HG02852 (cell line): ENCODE data around the gene BORCS5.
"Not testable (repeated sequence)": the region's sequence is repeated elsewhere in the genome, so short reads cannot be mapped to it uniquely, and the experiment has no call there.

ENCODE experiments used
- ATAC-seq: cut with Tn5 transposase; IDR thresholded peaks from one replicate; pipeline ENCODE4 v1.9.1; 2021; ENCODE audit warnings: mild to moderate bottlenecking, moderate library complexity; ENCODE audit not compliant: unreplicated experiment

BORCS5 gene

DNA sequence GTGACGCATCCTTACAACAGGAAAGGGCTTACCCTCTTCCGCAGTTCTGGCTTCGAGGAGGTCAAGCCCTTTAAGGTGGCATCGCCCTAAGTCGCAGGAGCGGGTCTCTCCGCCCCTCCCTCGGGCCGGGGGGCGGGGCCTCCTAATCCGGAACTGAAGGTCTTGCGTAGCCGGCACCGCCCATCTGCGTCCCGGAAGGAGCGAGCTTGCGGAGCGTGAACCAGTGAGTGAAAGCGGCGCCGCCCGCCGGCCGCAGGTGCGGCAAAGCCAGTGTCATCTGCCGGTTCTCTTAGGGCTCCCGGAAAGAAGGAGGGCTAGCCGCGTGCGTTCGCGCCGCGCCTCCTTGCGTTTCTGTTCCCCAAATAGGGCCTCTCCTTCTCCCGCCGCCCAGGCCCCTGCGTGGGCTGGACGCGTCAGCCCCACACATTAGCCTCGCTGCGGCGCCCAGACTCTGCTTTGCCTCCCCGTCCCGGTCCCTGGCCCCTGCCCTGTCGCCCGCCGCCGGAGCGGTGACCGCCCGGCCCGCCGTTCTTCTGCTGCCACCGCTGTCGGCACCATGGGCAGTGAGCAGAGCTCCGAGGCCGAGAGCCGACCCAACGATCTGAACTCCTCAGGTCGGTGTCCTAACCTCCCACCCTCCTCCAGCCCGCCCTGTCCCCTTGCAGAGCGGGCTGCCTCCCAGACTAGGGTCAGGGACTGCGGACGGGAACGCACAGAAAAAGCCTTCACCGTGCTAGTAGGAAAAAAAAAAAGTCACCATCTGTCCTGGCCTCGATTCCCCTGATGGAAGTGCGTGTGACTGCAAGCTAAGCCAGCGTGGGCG, at the start of gene BORCS5:
Gene BORCS5, plus strand, starts transcription at position 183 of the 823 bp plus-strand sequence. Its CDS starts 374 bp downstream, at position 557.
- ATAC-seq: peak; percentile 92

DNA sequence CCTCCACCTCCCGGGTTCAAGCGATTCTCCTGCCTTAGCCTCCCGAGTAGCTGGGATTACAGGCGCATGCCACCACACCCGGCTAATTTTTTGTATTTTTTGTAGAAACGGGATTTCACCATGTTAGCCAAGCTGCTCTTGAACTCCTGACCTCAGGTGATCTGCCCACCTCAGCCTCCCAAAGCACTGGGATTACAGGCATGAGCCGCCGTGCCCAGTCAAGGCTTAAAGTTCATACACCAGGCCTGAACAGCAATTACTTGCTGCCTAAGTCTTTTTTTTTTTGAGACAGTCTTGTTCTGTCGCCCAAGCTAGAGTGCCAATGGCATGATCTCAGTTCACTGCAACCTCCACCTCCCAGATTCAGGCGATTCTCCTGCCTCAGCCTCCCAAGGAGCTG, 46.2 kb upstream of the BORCS5 start:
- ATAC-seq: not testable (repeated sequence)

DNA sequence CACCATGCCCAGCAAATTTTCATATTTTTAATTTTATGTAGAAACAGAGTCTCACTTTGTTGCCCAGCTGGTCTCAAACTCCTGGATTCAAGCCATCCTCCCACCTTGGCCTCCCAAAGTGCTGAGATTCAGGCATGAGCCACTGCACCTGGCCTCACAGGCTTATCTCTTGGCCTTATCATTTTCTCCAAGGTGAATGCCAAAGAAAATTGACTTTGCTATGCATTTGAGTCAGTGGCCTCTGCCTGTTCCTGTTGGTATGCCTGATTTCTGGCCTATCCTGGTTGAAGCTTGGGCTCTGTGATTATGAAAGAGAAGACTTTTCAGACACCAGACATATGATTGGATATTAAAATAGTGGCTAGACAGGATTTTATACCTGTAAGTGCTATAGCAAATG, 41.0 kb upstream of the BORCS5 start:
- ATAC-seq: no peak

DNA sequence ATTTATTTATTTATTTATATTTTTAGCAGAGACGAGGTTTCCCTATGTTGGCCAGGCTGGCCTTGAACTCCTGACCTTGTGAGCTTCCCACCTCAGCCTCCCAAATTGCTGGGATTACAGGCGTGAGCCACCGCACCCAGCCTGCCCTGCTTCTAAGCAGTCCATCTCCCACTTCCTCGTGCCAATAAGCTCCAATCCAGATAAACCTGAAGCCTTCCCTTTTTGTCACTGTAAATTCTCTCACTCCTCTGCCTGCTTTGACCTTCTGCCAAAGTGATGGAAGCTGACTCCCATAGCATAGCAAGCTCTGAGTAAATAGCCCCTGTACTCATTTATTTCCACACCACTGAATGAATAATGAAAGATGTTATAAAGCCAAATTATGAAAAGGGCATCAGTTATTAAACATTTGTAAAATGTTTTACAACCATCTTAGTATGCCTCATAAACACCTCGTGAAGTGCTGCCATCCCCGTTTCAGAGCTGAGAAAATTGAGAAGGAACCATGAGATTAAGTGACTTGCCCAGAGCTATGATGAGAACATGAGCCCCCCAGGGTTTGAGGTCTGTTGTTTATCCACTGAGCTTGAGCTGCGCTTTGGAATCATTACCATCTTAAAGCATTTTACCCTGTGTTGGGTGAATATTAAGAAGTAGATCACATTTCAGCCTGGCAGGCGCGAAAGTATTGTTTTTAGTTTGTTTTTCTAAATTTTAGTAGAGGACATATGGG, 37.3 kb upstream of the BORCS5 start:
- no peak for ATAC-seq

DNA sequence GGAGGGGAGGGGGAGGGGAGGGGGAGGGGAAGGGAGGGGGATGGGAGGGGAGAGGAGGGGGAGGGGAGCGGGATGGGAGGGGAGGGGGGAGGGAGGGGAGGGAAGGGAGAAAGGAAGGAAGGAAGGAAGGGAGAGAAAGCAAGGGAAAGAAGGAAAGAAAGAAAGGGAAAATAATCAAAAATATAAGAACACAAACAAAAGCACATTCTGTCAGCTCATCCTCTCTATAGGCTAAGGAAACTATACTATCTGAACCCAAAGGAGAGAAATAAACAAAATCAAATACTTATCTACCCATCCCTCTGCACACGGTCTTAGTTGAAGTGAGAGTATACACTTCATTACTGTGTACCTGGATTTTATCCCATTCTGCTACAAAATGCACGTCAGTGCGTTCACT, 33.8 kb upstream of the BORCS5 start:
- ATAC-seq: no peak

DNA sequence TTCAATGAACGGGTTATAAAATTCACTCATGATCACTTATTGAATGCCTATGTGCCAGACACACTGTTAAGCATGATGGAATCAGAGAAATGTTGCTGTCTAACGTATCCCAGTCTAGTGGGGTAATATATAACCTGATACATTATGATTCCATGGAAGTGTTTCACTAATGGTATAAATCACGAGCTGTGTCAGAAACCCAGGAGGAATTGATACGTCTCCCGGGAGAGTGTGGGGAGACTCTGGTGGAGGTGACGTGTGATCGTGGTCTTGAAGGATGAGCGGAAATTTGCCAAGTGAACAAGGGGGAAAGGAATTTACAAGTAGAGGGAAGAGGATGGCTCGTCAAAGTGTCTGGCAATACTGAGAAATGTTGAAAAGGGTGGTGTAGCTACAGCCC, 33.3 kb upstream of the BORCS5 start:
- no peak for ATAC-seq

DNA sequence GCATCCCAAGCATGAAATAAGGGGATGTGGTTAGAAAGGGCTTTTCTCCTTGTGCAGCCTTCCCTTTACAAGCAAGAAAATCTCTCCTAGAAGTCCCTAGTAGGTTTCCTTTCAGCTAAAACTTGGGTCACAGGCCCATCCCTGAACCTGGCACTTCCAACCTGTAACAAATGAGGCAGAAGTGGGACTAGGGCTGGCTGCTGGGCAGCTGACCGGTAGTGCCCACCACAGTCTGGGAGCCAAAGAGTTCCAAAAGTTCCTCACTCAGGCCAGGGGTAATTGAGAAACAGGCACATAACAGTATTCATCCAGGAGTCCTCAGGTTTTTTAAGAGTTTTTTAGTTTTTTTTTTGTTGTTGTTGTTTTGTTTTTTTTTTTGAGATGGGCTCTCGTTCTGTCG, 30.6 kb upstream of the BORCS5 start:
- ATAC-seq: no peak

DNA sequence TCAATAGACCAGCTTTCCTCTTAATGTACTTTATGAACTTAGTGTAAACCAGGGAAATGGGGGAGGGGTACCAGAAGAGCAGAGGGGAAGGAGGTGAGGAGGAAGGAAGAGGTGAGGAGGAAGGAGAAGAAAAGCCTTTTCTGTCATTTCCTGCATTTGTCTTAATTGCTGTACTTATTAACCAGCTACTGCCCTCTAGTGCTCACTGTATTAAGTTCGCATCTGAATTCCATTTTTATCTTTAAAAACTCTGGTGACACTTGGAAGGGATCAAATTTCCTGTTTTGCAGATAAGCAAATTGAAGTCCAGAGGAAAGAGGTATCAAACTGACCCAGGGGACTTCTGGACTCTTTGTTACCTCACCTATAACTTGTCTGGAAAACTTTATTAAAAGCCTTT, 29.1 kb upstream of the BORCS5 start:
- no peak for ATAC-seq

DNA sequence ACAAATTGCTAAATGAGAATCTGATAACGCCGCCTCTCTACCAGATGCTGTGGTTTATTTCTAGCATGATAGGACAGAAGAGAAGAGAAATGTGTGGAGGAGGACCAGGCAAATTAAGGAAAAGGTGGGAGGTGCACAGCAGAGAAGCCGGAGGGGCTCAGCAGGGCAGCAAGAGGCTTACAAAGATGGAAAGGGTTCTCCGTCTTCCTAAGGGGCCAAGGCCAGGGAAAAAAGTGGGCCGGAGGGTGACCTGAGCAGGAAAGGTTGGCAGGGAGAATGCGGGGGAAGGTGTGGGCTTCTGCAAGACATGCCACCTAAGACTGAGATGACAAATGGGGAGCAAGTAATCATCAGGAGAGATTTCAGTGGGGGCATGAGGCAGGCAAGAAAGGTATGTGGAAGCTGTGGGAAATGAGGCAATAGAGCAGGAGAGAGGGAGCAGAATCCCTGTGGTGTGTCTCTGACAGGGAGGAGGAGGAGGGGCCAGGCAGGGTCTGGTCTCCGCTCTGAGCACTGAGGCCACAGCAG, 25.6 kb upstream of the BORCS5 start:
- ATAC-seq: no peak

DNA sequence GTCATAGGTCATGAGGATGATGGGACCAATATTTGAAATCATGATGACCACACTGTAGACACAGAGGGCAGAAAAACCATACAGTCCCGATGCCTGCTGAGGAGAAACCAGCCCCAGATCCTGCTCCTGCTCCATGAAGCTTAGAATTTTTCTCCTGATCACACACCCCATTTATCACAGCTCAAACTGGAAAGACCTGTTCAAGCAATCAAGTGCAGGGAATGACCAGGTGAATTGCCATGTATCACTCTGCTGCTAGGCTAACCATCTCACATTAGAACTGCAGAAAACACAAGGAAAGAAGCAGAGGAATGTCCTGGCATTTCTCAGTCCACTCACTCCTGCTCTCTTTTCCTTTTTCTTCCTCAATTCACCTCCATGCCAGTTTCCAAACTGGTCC, 25.0 kb upstream of the BORCS5 start:
- ATAC-seq: no peak

DNA sequence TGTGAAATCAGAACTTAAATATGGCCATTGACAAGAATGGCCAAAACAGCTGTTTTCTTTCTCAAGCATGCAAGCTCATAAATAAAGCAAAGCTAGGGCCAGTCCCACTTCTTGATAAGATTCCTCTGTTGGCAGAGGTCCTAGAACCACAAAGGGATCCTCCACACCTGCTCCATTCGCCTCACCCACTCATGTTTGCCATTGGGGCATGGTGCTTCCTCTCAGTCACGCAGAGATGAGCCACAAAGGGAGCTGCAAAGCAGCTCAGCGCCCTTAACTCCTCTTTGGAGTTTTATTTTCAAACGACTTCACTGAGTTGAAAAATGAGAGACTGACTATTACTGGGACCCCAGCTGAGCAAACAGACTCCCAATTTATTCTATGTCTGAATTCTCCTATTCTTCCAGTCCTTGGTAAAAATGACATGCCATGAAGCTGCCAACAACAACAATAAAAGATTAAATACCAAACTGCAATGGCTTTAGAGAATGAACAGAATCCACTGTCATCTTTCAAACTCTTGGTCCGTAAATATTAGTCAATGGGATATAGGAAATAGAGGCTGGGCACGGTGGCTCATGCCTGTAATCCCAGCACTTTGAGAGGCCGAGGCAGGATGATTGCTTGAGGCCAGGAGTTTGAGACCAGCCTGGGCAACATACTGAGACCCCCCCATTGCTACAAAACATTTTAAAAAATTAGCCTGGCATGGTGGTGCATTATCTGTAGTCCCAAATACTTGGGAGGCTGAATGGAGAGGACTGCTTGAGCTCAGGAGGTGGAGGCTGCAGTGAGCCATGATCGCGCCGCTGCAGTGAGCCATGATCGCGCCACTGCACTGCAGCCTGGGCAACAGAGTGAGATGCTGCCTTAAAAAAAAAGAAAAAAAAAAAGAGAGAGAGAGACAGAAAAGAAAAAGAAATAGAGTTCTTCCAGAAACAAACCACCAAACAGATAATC, 23.2 kb upstream of the BORCS5 start:
- no peak for ATAC-seq

DNA sequence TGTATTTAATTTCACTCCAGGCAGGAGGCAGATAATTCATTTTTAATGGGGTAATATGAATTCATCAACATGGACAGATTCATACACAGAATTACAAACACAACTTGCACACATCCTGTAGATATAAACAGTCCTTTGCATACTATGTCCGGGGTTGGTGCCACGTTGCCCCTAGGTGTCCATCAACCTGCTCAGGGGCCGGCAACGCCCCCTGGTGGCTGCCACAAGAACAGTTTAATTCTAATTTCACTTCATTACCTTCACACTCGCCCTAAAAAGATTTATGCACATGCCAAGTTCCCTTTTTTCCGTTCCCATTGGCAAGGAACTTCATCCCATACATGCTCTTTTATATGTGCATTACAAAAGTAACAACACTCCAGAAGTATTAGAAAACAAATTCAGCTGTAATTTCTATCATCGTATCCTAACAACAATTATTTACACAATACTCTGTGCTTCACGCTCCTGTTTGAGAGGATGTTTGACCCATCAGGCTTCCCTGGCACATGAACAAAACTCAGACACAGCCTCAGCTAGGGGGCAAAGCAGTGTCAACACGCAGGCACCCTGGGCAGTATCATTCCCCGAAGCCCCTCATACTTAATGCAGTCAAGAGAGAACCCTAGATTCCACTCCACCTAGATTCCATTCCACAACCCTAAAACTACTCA, 22.4 kb upstream of the BORCS5 start:
- ATAC-seq: no peak

DNA sequence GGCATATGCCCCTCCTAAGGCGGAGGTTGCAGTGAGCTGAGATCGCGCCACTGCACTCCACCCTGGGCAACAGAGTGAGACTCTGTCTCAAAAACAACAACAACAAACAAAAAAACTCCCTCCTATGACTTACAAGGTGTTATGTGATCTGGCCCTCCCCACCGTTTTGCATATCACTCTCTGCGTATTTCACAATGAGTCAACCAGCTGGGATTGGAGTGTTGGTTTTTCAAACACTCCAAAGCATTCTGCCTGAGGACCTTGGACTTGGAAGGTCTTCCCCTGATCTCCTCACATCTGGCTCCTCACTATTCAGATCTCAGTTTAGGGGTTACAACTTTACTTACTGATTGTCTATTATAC, 20.8 kb upstream of the BORCS5 start:
- peak; percentile 71 for ATAC-seq

DNA sequence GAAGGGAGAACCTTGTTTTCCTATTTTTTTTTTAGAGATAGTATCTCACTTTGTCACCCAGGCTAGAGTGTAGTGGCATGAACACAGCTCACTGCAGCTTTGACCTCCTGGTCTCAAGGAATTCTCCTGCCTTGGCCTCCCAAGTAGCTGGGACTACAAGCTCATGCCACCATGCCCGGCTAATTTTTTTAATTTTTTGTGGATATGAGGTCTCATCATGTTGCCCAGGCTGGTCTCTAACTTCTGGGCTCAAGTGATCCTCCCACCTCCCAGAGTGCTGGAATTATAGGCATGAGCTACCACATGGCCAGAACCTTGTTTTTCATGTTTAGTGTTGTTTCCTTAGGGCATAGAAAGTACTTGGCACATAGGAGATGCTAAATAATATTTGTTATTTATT, 20.4 kb upstream of the BORCS5 start:
- no peak for ATAC-seq

DNA sequence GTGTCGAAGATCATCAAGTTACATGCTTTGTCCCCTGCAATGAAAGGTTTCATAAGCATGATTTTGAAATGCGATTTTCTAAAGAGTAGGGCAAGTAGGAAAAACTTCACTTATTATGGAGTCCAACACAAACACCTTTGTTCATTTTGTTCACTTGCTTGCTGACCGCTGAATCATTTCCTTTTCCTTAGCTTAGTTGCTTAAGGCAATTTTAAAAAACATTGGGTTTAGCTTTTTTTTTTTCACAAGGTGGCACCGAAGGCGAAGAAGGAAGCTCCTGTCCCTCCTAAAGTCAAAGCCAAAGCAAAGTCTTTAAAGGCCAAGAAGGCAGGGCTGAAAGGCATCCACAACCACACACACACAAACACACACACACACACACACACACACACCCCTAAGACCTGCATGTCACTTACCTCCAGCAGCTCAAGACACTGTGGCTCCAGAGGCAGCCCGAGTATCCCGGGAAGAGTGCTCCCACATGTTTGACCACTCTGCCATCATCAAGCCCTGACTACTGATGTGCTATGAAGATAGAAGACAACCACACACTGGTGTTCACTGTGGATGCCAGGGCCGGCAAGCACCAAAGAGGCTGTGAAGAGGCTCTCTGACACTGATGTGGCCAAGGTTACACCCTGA, 18.2 kb upstream of the BORCS5 start:
- ATAC-seq: no peak

DNA sequence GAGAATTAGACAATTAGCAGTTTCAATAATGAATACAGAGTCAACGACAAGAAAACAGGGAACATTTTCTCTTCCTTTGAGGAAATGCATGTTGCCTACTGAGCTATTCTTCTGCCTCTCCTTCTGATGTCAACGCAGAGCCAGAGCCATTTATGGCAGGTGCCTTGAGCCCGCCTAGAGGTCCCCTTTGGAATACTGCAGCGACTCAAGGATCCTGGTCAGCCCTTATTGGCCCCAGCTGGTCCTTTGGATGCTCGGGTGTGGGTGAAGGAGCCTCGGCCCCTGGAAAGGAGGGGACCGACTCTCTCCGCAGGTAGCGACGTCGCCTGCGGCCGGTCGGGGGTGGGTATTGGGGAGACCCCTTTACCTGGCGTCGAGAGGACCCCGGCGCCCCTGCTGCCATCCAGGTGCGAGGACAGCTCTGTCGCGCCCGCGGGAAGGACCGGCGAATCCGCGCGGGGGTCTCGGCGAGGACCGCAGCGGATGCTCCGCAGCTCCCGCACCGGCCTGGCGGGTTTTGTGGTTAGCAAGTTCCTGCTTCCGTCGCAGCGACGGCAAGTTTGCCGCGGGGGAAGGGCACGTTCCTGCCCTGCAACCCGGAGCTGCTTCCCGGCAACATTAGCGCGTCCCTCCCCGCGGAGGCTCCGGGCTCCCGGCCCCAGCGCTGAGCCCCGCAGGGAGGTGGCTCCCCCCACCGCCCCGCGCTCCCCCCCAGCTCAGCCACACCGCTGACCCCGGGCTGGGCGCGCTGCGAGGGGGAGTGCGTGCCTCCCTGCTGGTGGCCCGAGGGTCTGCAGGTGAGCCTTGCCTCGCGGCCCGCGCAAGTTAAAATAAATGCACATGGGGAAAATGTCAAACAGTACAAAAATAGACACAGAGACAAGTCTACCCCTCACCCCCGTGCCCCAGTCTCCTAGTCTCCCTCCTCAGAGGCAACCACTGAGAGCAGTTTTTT, 6.9 kb upstream of the BORCS5 start, which contains the start of gene MANSC1:
Gene MANSC1, minus strand, starts transcription at position 532 of the 955 bp plus-strand sequence. CDS start 6,928 bp downstream, outside the sequence.
- peak; percentile 55 for ATAC-seq

DNA sequence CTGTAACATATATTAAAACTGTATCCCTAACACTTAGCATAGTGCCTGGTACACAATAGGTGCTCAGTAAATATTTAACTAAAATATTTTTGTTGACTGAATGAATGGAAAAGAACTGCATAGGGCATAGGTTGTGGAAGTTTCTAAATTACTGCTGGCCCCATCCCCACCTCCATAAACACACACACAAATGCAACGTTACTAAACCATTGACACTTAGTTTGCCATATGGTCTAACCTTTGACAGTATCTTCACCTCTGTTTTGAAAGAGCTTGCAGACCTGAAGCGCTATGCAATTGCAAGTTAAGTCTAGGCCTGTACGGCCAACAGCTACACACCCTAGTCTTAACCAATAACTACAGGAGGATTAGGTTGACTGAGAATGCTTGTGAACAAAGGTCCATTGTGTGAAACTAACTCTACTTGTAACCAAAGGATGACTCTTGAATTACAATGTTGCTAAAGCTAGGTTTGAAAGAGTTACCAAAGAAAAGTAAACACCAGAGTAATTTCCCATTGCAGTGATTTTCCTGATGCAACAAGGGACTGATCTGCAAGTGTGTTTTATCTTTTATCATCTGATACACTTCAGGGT, 5.9 kb upstream of the BORCS5 start:
- ATAC-seq: no peak

DNA sequence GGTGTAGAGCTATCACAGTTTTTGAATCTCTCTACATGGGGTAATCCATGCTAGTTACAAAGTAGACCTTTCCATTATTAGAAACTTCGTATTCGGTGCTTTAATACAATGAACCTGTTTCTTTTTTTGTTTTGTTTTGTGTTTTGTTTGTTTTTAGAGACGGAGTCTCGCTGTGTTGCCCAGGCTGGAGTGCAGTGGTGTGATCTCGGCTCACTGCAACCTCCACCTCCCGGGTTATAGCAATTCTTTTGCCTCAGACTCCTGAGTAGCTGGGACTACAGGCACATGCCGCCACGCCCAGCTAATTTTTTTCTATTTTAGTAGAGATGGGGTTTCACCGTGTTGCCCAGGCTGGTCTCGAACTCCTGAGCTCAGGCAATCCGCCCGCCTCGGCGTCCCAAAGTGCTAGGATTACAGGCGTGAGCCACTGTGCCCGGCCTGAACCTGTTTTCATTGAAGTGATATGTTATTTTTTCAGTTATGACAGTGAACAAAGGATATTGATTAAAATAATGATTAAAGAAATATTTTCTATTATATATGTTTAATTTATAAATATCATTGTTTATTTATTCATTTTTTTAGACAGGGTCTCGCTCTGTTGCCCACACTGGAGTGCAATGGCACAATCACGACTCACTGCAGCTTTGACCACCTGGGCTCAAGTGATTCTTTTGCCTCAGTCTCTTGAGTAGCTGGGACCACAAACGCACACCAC, 5.3 kb upstream of the BORCS5 start:
- ATAC-seq: not testable (repeated sequence)
